Measurements from ENCODE around the gene FAM50B.

Gene FAM50B

GRCh38 chr6:3823671-3824070, 25.5 kb upstream of the FAM50B start:
- Histone ChIP-seq H3K36me3 (ENCODE audit: low read length) (no peaks in the 10 kb centered on the region), H3K27me3 (ENCODE audit: low read length) (no peaks in the 10 kb centered on the region), H4K20me1 (ENCODE audit: low read depth, low read length) (no peaks in the 10 kb centered on the region), H3K9me2 (replicated peaks; ENCODE audit: insufficient read depth, low read length) (no peaks in the 10 kb centered on the region), H3K9ac (ENCODE audit: low read length) (no peak overlapping the region), H3K9me3 (ENCODE audit: insufficient read depth, low read length) (no peaks in the 10 kb centered on the region), H3F3A (ENCODE audit: insufficient read depth) (no peaks in the 10 kb centered on the region), H2AFZ (ENCODE audit: low read depth, low read length, severe bottlenecking) (no peak overlapping the region), H3K4me3 (ENCODE audit: insufficient read depth, low read length, poor library complexity, severe bottlenecking) (no peak overlapping the region), H3K4me2 (ENCODE audit: low read depth, low read length, poor library complexity, severe bottlenecking) (no peak overlapping the region), H3K27ac (ENCODE audit: low read depth, low read length) (no peak overlapping the region), H3K79me2 (ENCODE audit: insufficient read depth, low read length) (no peaks in the 10 kb centered on the region)
- TF ChIP-seq CTCF (IDR thresholded peaks at IDR 0.05; ENCODE audit: insufficient read depth, low read length, poor library complexity, severe bottlenecking): no peak
- TF ChIP-seq EZH2phosphoT487 (conservative IDR thresholded peaks at IDR 0.05; ENCODE audit: low read length): no peak

- H3K27ac ChIP-seq (ENCODE audit: low read depth, low read length): no peak overlapping the region
- no peaks in the 10 kb centered on the region for H3K9me2 ChIP-seq (replicated peaks; ENCODE audit: insufficient read depth, low read length)
- no peak overlapping the region for H3K4me2 ChIP-seq (ENCODE audit: low read depth, low read length, poor library complexity, severe bottlenecking)
- H3K9me3 ChIP-seq (ENCODE audit: insufficient read depth, low read length): no peaks in the 10 kb centered on the region
- no peaks in the 10 kb centered on the region for H3K36me3 ChIP-seq (ENCODE audit: low read length)
- H3K4me3 ChIP-seq (ENCODE audit: insufficient read depth, low read length, poor library complexity, severe bottlenecking): no peak overlapping the region
- no peak for TF ChIP-seq CTCF (IDR thresholded peaks at IDR 0.05; ENCODE audit: insufficient read depth, low read length, poor library complexity, severe bottlenecking)
- no peak for TF ChIP-seq EZH2phosphoT487 (conservative IDR thresholded peaks at IDR 0.05; ENCODE audit: low read length)
- no peaks in the 10 kb centered on the region for H4K20me1 ChIP-seq (ENCODE audit: low read depth, low read length)
- no peaks in the 10 kb centered on the region for H3F3A ChIP-seq (ENCODE audit: insufficient read depth)
- H3K9ac ChIP-seq (ENCODE audit: low read length): no peak overlapping the region
- H3K79me2 ChIP-seq (ENCODE audit: insufficient read depth, low read length): no peaks in the 10 kb centered on the region
- no peaks in the 10 kb centered on the region for H3K27me3 ChIP-seq (ENCODE audit: low read length)
- H2AFZ ChIP-seq (ENCODE audit: low read depth, low read length, severe bottlenecking): no peak overlapping the region
These were observed 23.8 kb upstream of the FAM50B start for GRCh38 chr6:3825331-3825831.

DNA sequence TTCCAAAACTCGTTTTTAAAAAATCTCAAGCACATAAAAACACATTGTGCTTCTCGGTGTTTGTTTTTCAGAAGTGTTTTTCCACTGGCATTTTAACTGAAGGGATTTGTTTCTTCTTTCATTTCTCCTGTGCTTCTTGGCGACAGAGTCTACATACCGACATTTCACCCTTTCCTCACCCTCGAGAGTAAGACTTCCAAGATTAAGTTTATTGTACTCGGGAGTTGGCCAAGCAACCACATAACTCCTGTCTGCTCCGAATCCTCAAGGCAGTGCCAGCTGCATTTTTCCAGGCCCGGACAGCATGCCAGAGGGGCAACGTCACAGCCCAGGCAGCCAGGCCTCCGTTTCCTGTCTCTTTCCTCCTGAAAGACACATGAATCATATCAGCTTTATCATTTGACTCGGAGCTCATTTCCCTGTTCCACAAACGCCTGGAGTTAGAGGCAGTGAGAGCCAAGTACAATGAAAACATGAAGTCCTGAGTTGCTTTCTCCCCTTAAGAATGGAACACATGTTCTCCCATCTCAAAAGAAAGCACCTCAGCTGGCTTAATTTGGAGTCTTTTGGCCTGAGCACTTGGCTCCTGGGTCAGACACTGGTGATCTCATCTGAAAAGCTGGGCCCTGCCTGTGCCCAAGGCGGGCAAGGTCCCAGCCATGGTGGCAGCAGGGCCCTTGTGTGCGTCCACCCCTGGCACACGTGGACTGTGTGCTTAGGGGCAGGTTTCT, 23.2 kb upstream of the FAM50B start:
- no peaks in the 10 kb centered on the region for H3K36me3 ChIP-seq (ENCODE audit: low read length)
- H4K20me1 ChIP-seq (ENCODE audit: low read depth, low read length): no peaks in the 10 kb centered on the region
- no peak overlapping the region for H2AFZ ChIP-seq (ENCODE audit: low read depth, low read length, severe bottlenecking)
- no peak overlapping the region for H3K27ac ChIP-seq (ENCODE audit: low read depth, low read length)
- H3F3A ChIP-seq (ENCODE audit: insufficient read depth): no peaks in the 10 kb centered on the region
- no peak overlapping the region for H3K9ac ChIP-seq (ENCODE audit: low read length)
- no peak overlapping the region for H3K4me2 ChIP-seq (ENCODE audit: low read depth, low read length, poor library complexity, severe bottlenecking)
- TF ChIP-seq EZH2phosphoT487 (conservative IDR thresholded peaks at IDR 0.05; ENCODE audit: low read length) (no peak), CTCF (IDR thresholded peaks at IDR 0.05; ENCODE audit: insufficient read depth, low read length, poor library complexity, severe bottlenecking) (no peak)
- no peaks in the 10 kb centered on the region for H3K79me2 ChIP-seq (ENCODE audit: insufficient read depth, low read length)
- no peaks in the 10 kb centered on the region for H3K9me2 ChIP-seq (replicated peaks; ENCODE audit: insufficient read depth, low read length)
- H3K4me3 ChIP-seq (ENCODE audit: insufficient read depth, low read length, poor library complexity, severe bottlenecking): no peak overlapping the region
- H3K9me3 ChIP-seq (ENCODE audit: insufficient read depth, low read length): no peaks in the 10 kb centered on the region
- no peaks in the 10 kb centered on the region for H3K27me3 ChIP-seq (ENCODE audit: low read length)

Data from SU-DHL-6 (cell line).